SK-N-DZ (cell line): ENCODE results near the gene KAT2B. TPM values are rescaled to one million over a fixed set of nuclear protein-coding genes. Genes with fewer than 3 reads are reported as not detected.
"Not testable (repeated sequence)": the region's sequence is repeated elsewhere in the genome, so short reads cannot be mapped to it uniquely, and the experiment has no call there.

ENCODE experiments used
- DNase-seq: peaks from one replicate; pipeline ENCODE4 v3.0.0-alpha.2; 2015; ENCODE audit warnings: low spot score
- polyA plus RNA-seq, 2 experiments: library from polyadenylated mRNA; depleted of rRNA; stranded (reverse); fragments of >200 nt; gene quantifications; 2 replicates each; pipeline ENCODE4 v1.2.3, GENCODE V29; 2014

KAT2B gene
- polyA plus RNA-seq (2014; cell fraction: cytosol; rRNA removed), result 4.2 and 5.1 TPM in 2 replicates
- polyA plus RNA-seq (2014; cell fraction: nucleus; rRNA removed), result 12.2 and 18.5 TPM in 2 replicates

GRCh38 chr3:20039765-20040547, at the start of gene KAT2B:
TSS of gene KAT2B (plus strand) at chr3:20040446. CDS start at chr3:20040478, 32 bp downstream.
- DNase-seq, result peak; percentile 84

- no peak for DNase-seq
Observed at GRCh38 chr3:19994796-19995195, 45.5 kb upstream of the KAT2B start.

- DNase-seq, result no peak
Observed at GRCh38 chr3:19997502-19997901, 42.7 kb upstream of the KAT2B start.

GRCh38 chr3:20001932-20002331, 38.3 kb upstream of the KAT2B start:
- no peak for DNase-seq

GRCh38 chr3:20007960-20008359, 32.3 kb upstream of the KAT2B start:
- DNase-seq, result no peak

- peak; percentile 29 for DNase-seq
Observed at GRCh38 chr3:20008646-20009045, 31.6 kb upstream of the KAT2B start.

GRCh38 chr3:20012164-20012563, 28.1 kb upstream of the KAT2B start, which contains the start of gene PP2D1:
TSS of gene PP2D1 (minus strand) at chr3:20012264. CDS start at chr3:20012072, 192 bp downstream.
- no peak for DNase-seq

- no peak for DNase-seq
Observed at GRCh38 chr3:20013396-20013795, 26.9 kb upstream of the KAT2B start.

- DNase-seq, result no peak
Observed at GRCh38 chr3:20015525-20015924, 24.7 kb upstream of the KAT2B start.

GRCh38 chr3:20016076-20016475, 24.2 kb upstream of the KAT2B start:
- DNase-seq, result not testable (repeated sequence)

GRCh38 chr3:20022954-20023622, 17.2 kb upstream of the KAT2B start:
- DNase-seq, result peak; percentile 44

GRCh38 chr3:20023623-20024405, 16.4 kb upstream of the KAT2B start:
- DNase-seq, result no peak

- no peak for DNase-seq
Observed at GRCh38 chr3:20027136-20027535, 13.1 kb upstream of the KAT2B start.

GRCh38 chr3:20028905-20029331, 11.3 kb upstream of the KAT2B start:
- no peak for DNase-seq

- DNase-seq, result not testable (repeated sequence)
Observed at GRCh38 chr3:20031939-20032338, 8.3 kb upstream of the KAT2B start.

- DNase-seq, result no peak
Observed at GRCh38 chr3:20035019-20035418, 5.2 kb upstream of the KAT2B start.

GRCh38 chr3:20037255-20037996, 2.8 kb upstream of the KAT2B start:
- no peak for DNase-seq

GRCh38 chr3:20038699-20039465, 1.4 kb upstream of the KAT2B start:
- DNase-seq, result peak; percentile 27

- no peak for DNase-seq
Observed at GRCh38 chr3:20039466-20039764, 831 bp upstream of the KAT2B start.

GRCh38 chr3:20040548-20041196, 426 bp downstream of the KAT2B start:
- peak; percentile 65 for DNase-seq
